ENCODE data around the gene DCC. TPM values are rescaled to one million over a fixed set of nuclear protein-coding genes. Genes with fewer than 3 reads are reported as not detected.

The DCC gene
- total and polyA plus RNA-seq, 2 of the 8 experiments (the other 6 are each of a cell fraction or from before 2014, with no cell fraction given), result 0.14 to 1.4 TPM

- no peak for TF ChIP-seq TBP (IDR thresholded peaks at IDR 0.05; ENCODE audit: low read depth, low read length)
Observed at GRCh38 chr18:53531187-53531586, 1191.2 kb downstream of the DCC start (continued).

All from H1 (cell line).